ENCODE data around the gene GAB2. TPM values are rescaled to one million over a fixed set of nuclear protein-coding genes. Genes with fewer than 3 reads are reported as not detected.
"Not testable (repeated sequence)": the region's sequence is repeated elsewhere in the genome, so short reads cannot be mapped to it uniquely, and the experiment has no call there.

Gene GAB2
- total RNA-seq, 2 experiments from 2014 or later = 7.1 to 7.5 TPM

DNA sequence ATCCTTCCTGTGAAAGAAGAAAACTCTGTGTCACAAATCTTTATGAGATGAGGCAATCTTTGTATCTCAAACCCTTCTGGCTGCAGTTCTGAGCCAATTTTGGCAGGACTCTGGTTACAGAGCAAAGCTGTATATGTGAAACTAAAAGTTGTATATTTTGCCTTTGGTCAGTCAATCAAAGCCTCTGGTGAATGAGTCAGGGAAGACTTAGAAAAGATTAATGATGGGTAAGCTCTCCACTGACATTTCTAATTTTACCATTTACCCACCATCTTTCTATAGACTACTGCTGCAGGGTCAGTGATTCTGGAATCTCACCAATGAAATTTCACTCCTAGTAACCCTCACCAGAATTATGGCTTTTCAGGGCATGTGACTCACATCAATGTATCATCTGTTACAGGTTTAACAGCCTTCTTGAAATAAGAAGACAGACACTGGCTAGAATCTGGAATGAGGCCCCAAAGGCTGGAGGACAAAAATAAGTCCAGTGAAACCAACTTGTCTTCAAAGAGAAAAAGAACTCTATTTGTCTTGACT is 185.6 kb downstream of the GAB2 start:
- H3K27me3 Mint-ChIP-seq = no peaks in the 10 kb centered on the region
- POLR2A ChIA-PET = no interaction called here
- no peak overlapping the region for H3K4me3 Mint-ChIP-seq
- no peak overlapping the region for H3K27ac Mint-ChIP-seq
- DNase-seq = no peak
- H3K9me3 Mint-ChIP-seq = peaks cover 2% of the 10 kb centered on the region
- no peak for ATAC-seq (ENCODE audit: low read depth)
- H3K4me1 Mint-ChIP-seq = peaks cover 17% of the 10 kb centered on the region
- H3K36me3 Mint-ChIP-seq = peaks cover 12% of the 10 kb centered on the region

DNA sequence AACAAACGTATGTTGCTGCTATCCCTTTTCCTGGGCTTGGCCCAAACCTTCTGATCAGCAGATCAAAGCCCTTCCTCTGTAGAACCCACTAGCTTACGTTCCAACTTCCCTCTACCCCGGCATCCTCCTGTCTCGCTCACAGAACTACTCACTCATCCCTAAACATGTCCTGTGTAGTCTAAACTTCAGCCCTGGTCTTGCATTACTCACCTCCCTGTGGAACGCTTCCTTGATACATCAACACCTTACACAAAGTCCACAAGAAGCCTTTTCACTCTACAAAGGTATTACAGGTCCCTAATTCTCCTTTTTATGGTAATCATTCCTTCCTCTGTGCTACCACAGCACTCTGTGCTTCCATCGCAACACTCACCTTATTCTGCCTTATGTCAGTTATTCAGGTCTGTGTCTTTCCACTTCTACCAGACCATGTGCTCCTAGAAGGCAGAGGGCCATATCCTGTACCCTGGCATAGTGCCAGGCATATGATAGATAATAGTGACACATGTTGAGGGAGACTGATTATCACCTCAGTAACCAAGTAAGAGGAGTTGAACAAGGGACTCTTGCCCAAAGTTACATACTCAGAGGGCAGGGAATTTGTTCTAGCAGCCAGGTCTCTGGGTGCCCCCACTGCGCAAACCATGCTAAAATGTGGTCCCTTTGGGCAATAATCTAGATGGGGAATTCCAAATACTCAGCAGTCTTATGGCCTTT is 187.3 kb downstream of the GAB2 start:
- ATAC-seq (ENCODE audit: low read depth) (no peak), DNase-seq (no peak)
- H3K36me3 Mint-ChIP-seq = peaks cover 2% of the 10 kb centered on the region
- H3K4me3 Mint-ChIP-seq = no peak overlapping the region
- H3K4me1 Mint-ChIP-seq = peaks cover 22% of the 10 kb centered on the region
- POLR2A ChIA-PET = no interaction called here
- no peak overlapping the region for H3K27ac Mint-ChIP-seq
- no peaks in the 10 kb centered on the region for H3K27me3 Mint-ChIP-seq
- no peaks in the 10 kb centered on the region for H3K9me3 Mint-ChIP-seq

DNA sequence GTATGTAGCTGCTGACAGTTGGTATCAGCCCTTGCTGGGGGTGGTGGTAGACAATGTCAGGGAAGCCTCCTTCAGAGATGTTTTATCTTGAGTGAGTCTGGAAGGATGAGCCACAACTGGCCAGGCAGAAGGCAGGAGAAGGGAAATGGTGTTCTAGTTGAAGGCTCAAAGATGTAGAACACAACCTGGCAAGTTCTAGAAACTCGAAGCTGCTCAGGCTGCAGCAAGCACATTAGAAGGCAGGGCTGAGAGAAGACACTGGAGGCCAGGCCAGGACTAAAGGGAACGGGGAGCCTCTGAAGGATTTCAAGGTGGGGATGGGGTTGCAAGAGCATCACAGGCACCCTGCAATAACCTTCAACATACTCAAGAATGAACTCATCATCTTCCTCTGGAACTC is 188.5 kb downstream of the GAB2 start:
- no peak overlapping the region for H3K4me3 Mint-ChIP-seq
- POLR2A ChIA-PET = no interaction called here
- H3K9me3 Mint-ChIP-seq = no peaks in the 10 kb centered on the region
- ATAC-seq (ENCODE audit: low read depth) (no peak), DNase-seq (no peak)
- peaks cover 8% of the 10 kb centered on the region for H3K36me3 Mint-ChIP-seq
- peaks cover 26% of the 10 kb centered on the region for H3K4me1 Mint-ChIP-seq
- H3K27me3 Mint-ChIP-seq = no peaks in the 10 kb centered on the region
- H3K27ac Mint-ChIP-seq = no peak overlapping the region

DNA sequence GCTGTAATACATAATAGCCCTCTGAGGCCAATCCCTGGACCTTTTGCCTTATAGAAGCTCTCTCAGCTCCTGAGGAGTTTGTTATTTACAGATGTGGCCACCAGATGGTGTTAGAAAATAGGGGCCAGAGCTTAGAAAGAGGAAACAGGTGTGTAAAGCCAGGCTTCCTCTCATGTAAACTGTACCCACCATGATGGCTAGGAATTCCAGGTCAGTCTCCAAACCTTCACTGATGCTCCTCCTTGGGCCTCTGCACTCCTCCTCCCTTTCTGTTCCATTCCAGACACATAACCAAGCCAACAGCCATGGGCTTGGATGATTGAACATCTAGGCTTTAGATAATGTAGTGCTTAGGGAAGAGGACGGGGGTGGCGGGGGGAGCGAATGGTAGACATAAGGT is 189.2 kb downstream of the GAB2 start:
- DNase-seq (no peak), ATAC-seq (ENCODE audit: low read depth) (peak; percentile 73)
- Mint-ChIP-seq H3K27me3 (no peaks in the 10 kb centered on the region), H3K4me1 (peaks cover 28% of the 10 kb centered on the region), H3K27ac (no peak overlapping the region), H3K36me3 (peaks cover 10% of the 10 kb centered on the region), H3K9me3 (no peaks in the 10 kb centered on the region), H3K4me3 (no peak overlapping the region)
- POLR2A ChIA-PET = interaction anchor here (1.0 to 1.2 kb wide), 6 partner anchors 63 to 346 kb away, joined by 3 to 6 read pairs (median 4); partner anchors contain the start of genes GAB2 and NARS2

DNA sequence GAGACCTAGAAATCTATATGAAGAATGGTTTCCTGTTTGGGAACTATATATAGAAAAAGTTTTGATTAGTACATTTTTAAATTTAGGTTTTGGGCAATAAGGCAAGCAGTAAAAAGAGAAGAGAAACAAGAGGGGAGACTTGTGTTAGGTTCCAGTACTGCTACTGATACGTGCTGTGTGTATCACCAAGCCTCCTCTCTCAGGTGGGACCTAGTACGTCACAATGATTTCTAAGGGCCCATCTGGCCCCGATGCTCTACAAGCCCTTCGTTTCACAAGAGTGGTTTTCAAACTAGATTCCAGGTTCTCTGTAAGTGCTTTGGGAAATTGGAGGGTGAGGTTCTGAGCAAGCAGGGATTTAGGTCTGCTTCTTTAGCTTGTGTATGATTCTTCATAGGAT is 189.7 kb downstream of the GAB2 start:
- no peak for ATAC-seq (ENCODE audit: low read depth)
- no peak for DNase-seq
- no peaks in the 10 kb centered on the region for H3K27me3 Mint-ChIP-seq
- no peak overlapping the region for H3K4me3 Mint-ChIP-seq
- H3K27ac Mint-ChIP-seq = no peak overlapping the region
- peaks cover 11% of the 10 kb centered on the region for H3K36me3 Mint-ChIP-seq
- H3K9me3 Mint-ChIP-seq = no peaks in the 10 kb centered on the region
- POLR2A ChIA-PET = interaction anchor here (1.0 to 1.2 kb wide), 6 partner anchors 64 to 346 kb away, joined by 3 to 6 read pairs (median 4); partner anchors contain the start of genes GAB2 and NARS2
- peaks cover 33% of the 10 kb centered on the region for H3K4me1 Mint-ChIP-seq

DNA sequence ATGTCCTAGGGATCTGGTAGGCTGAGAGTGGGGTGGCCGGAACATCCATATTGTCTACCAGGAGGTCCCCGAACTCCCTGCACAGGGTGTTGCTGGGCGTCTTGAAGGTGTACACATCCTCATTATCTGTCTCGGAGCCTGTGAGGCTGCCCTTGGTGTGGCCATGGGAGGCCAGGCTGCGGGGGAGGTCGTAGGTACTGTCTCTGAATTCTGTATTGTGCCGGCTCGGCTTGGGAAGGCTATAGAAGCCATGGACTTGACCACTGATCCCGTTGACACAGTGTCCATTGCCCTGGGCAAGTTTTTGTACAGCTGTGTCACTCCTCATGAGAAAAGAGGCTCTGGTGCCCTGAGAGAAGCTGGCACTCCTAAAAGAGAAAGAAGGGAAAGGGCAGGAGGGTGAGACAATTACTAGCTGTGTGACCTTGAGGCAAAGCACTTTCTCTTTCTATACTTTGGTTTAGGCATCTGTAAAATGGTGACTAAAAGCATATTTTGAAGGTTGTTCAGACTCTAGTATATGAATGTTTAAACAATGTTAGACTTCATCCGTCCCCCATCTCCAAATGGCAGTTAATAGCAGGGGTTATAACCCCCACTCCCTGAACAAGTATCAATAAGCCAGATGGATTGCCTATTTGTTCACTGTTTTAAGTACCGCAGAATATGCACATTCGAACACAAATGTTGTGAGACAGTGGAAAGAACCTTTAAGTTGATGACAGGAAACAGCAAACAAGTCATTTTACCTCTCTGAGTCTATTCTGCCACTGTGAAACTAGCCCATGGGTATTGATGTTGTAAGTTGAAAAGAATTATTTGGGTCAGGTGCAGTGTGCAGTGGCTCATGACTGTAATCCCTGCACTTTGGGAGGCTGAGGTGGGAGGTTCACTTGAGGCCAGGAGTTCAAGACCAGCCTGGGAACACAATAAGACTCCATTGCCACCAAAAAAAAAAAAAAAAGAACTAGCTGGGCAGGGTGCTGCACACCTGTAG is 190.6 kb downstream of the GAB2 start:
- Mint-ChIP-seq H3K27ac (no peak overlapping the region), H3K9me3 (no peaks in the 10 kb centered on the region), H3K4me1 (peaks cover 33% of the 10 kb centered on the region), H3K36me3 (peaks cover 11% of the 10 kb centered on the region), H3K27me3 (no peaks in the 10 kb centered on the region), H3K4me3 (no peak overlapping the region)
- POLR2A ChIA-PET = interaction anchor here (1.1 to 1.2 kb wide), 2 partner anchors 189 to 199 kb away, joined by 3 to 5 read pairs; no protein-coding TSS in a partner anchor
- DNase-seq (no peak), ATAC-seq (ENCODE audit: low read depth) (no peak)

DNA sequence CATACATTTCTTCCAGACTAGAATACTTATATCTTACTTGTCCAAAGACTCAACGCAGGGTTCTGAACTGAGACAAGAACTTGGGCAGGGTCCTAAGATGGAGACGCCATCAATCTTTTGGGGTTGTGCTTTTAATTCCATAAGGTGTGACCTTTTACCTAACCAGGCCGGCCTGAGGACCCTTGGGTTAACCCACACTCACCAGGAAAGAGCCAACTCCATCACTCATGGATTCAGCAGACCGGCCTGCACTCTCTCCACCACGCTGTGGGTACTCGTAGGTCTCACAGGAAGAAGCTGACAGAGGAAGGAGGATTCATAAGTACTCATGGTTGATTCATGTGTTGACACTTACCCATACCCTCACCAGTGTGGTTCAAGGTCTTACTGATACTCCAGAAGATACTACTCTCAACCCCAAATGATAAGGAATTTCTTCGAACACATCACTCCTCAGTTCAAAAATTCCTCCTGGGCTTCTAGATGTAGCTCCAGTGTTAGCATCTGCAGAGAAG is 192.7 kb downstream of the GAB2 start:
- peaks cover 20% of the 10 kb centered on the region for H3K36me3 Mint-ChIP-seq
- no peak for ATAC-seq (ENCODE audit: low read depth)

DNA sequence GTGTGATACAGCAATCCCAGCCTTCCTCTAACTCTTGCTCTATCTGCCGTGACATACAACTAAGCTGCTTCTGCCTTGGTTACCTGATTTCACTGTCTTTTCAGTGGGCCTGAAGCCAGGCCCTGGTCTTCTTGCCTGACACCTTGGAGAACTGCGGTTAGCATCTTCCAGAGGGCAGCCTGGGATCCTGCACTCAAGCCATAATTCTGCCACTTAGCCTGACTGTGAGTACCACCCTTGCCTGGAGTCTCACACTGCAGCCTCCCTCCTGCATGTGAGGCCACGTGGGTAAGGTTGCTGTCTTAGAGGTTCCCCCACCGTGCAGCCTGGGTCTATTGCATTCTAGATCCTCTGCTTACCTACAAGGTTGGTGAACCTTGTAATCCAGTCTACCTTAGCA is 193.1 kb downstream of the GAB2 start:
- H3K36me3 Mint-ChIP-seq = peaks cover 20% of the 10 kb centered on the region
- POLR2A ChIA-PET = no interaction called here
- H3K27me3 Mint-ChIP-seq = no peaks in the 10 kb centered on the region
- H3K27ac Mint-ChIP-seq = no peak overlapping the region
- DNase-seq (no peak), ATAC-seq (ENCODE audit: low read depth) (no peak)
- H3K9me3 Mint-ChIP-seq = no peaks in the 10 kb centered on the region
- H3K4me3 Mint-ChIP-seq = no peak overlapping the region
- peaks cover 29% of the 10 kb centered on the region for H3K4me1 Mint-ChIP-seq

More for the DNA sequence above, 192.7 kb downstream of the GAB2 start:
- DNase-seq = no peak
- POLR2A ChIA-PET = no interaction called here
- Mint-ChIP-seq H3K27me3 (no peaks in the 10 kb centered on the region), H3K9me3 (no peaks in the 10 kb centered on the region), H3K4me3 (no peak overlapping the region), H3K27ac (no peak overlapping the region), H3K4me1 (peaks cover 30% of the 10 kb centered on the region)

DNA sequence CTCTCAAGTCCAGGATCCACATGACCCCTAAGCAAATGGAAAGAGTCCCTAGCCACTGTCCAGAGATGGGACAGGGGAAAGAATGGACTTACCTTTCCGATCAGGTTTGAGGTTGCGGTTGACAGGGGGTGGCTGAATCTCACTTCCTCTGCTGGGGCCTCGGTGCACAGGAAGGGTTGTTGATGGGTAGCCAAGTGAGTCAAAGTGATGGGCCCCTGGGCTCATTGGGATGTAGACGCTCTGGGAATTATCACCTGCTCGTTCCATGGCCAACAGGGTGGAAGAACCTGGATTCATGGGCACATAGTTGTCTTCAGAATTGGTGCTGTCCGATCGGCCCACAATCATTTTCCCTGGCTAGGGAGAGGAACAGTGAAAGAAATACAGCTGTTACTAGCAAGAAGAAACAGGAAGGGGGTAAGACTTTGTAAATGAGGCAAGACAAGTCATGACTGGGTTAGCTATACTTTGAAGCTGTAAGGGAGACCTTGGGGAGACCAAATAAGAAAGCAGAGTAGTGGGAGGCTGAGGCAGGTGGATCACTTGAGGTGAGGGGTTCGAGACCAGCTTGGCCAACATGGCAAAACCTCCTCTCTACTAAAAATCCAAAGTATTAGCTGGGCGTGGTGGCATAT is 194.2 kb downstream of the GAB2 start:
- no peak for DNase-seq
- Mint-ChIP-seq H3K27ac (peak overlapping the region; percentile 13), H3K4me1 (peaks cover 24% of the 10 kb centered on the region), H3K4me3 (no peak overlapping the region), H3K36me3 (peaks cover 25% of the 10 kb centered on the region), H3K9me3 (no peaks in the 10 kb centered on the region), H3K27me3 (no peaks in the 10 kb centered on the region)
- POLR2A ChIA-PET = interaction anchor here (0.7 kb wide), 1 partner anchor 84 kb away, joined by 3 read pairs; the partner anchor contains the start of gene ALG8
- no peak for ATAC-seq (ENCODE audit: low read depth)

DNA sequence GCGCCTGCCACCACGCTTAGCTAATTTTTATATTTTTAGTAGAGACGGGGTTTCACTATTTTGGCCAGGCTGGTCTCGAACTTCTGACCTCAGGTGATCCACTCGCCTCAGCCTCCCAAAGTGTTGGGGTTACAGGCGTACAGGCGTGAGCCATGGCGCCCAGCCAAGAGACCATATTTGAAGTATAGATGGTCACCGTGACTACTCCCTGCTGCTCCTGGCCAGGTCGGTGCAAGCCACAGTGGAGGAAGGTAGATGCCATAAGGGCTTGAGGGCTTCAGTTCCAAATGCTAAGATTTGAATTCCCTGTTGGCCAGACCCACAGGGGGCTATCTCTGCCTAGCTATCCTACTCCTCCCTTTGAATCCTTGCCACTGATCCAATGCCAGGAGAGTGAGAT is 194.9 kb downstream of the GAB2 start:
- DNase-seq; H3K27me3 Mint-ChIP-seq; H3K4me3 Mint-ChIP-seq; H3K9me3 Mint-ChIP-seq; ATAC-seq (ENCODE audit: low read depth); H3K27ac Mint-ChIP-seq; POLR2A ChIA-PET: not testable (repeated sequence)
- Mint-ChIP-seq H3K36me3 (peaks cover 29% of the 10 kb centered on the region), H3K4me1 (peaks cover 25% of the 10 kb centered on the region)

DNA sequence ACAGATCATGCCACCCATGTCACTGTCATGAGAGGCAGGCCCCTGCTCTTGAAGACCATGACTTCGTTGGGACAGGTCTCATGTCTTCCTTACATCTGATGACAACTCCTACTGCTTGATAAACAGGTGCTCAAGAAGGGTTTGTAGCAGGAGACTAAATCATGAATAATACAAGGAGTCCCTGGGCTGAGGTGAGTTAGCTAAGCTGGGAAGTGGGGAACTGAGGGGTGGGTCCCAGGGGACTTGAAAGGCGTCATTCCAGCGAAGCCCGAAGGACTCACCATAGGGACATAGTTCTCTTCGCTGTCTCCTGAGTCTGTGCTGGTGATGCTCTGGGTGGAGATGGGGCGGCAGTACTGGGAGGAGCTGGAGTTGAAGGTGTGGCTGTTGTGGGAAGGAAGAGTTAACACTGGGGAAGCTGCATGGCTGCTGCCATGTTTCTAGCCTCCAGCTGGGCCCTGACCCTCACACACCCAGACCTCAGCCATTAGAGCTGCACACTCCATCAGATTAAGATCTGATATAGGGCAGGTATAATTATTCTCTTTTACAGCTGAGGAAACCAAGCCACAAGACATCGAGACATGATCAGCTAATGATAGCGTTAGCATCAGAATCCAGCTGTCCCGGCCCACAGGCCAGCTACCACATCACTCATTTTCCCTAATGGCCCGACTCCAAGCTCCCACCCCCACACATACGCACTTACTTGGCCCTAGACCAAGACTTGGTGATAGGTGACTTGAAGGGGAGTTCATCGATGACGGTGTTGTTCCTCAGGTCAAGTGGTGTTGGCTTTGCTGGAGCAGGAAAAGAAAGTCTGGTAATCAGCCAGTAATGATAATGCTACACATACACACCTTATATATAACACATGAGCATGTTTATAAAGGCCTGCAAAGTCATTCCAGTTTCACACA is 196.0 kb downstream of the GAB2 start:
- no peak for DNase-seq
- H3K36me3 Mint-ChIP-seq = peaks cover 35% of the 10 kb centered on the region
- H3K4me3 Mint-ChIP-seq = no peak overlapping the region
- H3K9me3 Mint-ChIP-seq = no peaks in the 10 kb centered on the region
- no peak for ATAC-seq (ENCODE audit: low read depth)
- no peaks in the 10 kb centered on the region for H3K27me3 Mint-ChIP-seq
- H3K4me1 Mint-ChIP-seq = peaks cover 23% of the 10 kb centered on the region
- H3K27ac Mint-ChIP-seq = no peak overlapping the region
- POLR2A ChIA-PET = no interaction called here

Measured in activated naive CD8-positive, alpha-beta T cell treated with anti-CD3 and anti-CD28 coated beads, Interleukin-2, amount 10 ng/mL, durations not matched to agents 7 days and 5 days (primary cell).